HG03469 (cell line): Measurements from ENCODE around the gene C10orf90.

Experiments used
- ATAC-seq: cut with Tn5 transposase; IDR thresholded peaks from one replicate; pipeline ENCODE4 v1.9.1; 2021; ENCODE audit warnings: mild to moderate bottlenecking, moderate library complexity, moderate number of reproducible peaks; ENCODE audit not compliant: unreplicated experiment

C10orf90 gene

GRCh38 chr10:126674741-126675515, 4.4 kb upstream of the C10orf90 start:
- ATAC-seq: no peak

- ATAC-seq: no peak
Measured at GRCh38 chr10:126673565-126673964, 3.1 kb upstream of the C10orf90 start.

- ATAC-seq: no peak
Measured at GRCh38 chr10:126671402-126671975, 996 bp upstream of the C10orf90 start.

- no peak for ATAC-seq
Measured at GRCh38 chr10:126670895-126671261, 385 bp upstream of the C10orf90 start.

- no peak for ATAC-seq
Measured at GRCh38 chr10:126669168-126669567, 1.3 kb downstream of the C10orf90 start.

- no peak for ATAC-seq
Measured at GRCh38 chr10:126668505-126668904, 2.0 kb downstream of the C10orf90 start.

GRCh38 chr10:126667568-126667967, 2.9 kb downstream of the C10orf90 start:
- no peak for ATAC-seq

- ATAC-seq: no peak
Measured at GRCh38 chr10:126665207-126665606, 5.3 kb downstream of the C10orf90 start.

GRCh38 chr10:126663880-126664279, 6.6 kb downstream of the C10orf90 start:
- ATAC-seq: no peak

GRCh38 chr10:126663328-126663727, 7.2 kb downstream of the C10orf90 start:
- no peak for ATAC-seq

GRCh38 chr10:126661841-126662515, 8.5 kb downstream of the C10orf90 start:
- ATAC-seq: no peak

- no peak for ATAC-seq
Measured at GRCh38 chr10:126661356-126661755, 9.1 kb downstream of the C10orf90 start.

GRCh38 chr10:126659750-126660149, 10.7 kb downstream of the C10orf90 start:
- ATAC-seq: no peak

GRCh38 chr10:126658928-126659327, 11.6 kb downstream of the C10orf90 start:
- ATAC-seq: no peak

GRCh38 chr10:126654579-126654978, 15.9 kb downstream of the C10orf90 start:
- no peak for ATAC-seq

- ATAC-seq: no peak
Measured at GRCh38 chr10:126651467-126651866, 19.0 kb downstream of the C10orf90 start.

- ATAC-seq: no peak
Measured at GRCh38 chr10:126650161-126650560, 20.3 kb downstream of the C10orf90 start.

GRCh38 chr10:126647116-126647515, 23.4 kb downstream of the C10orf90 start:
- ATAC-seq: no peak

- no peak for ATAC-seq
Measured at GRCh38 chr10:126646110-126646509, 24.4 kb downstream of the C10orf90 start.

- no peak for ATAC-seq
Measured at GRCh38 chr10:126640401-126640800, 30.1 kb downstream of the C10orf90 start.

- no peak for ATAC-seq
Measured at GRCh38 chr10:126639084-126639483, 31.4 kb downstream of the C10orf90 start.

GRCh38 chr10:126638542-126638941, 32.0 kb downstream of the C10orf90 start:
- ATAC-seq: no peak
